ENCODE data around the gene PLCB1.

Gene PLCB1

GRCh38 chr20:8796088-8796660 is 664.1 kb downstream of the PLCB1 start:
- Histone ChIP-seq H3K4me2 (ENCODE audit: low read length) (no peak overlapping the region), H3K4me3 (ENCODE audit: low read length) (no peak overlapping the region), H3K27ac (ENCODE audit: low read depth, low read length) (no peak overlapping the region), H4K20me1 (ENCODE audit: control insufficient read depth, insufficient read depth, low read depth, low read length) (no peaks in the 10 kb centered on the region), H3K9me3 (ENCODE audit: control insufficient read depth, insufficient read depth, low read length) (no peaks in the 10 kb centered on the region), H3K4me1 (ENCODE audit: control insufficient read depth, low read length) (no peaks in the 10 kb centered on the region), H3K79me2 (ENCODE audit: control insufficient read depth, low read length) (no peaks in the 10 kb centered on the region), H3K36me3 (ENCODE audit: control insufficient read depth, low read length) (no peaks in the 10 kb centered on the region), H3K27me3 (ENCODE audit: control insufficient read depth, low read length) (no peaks in the 10 kb centered on the region), H3K9me2 (replicated peaks; ENCODE audit: control insufficient read depth, low read length) (no peaks in the 10 kb centered on the region; the same call in 1 of the 2 replicates), H3F3A (ENCODE audit: control insufficient read depth, insufficient read depth) (no peaks in the 10 kb centered on the region)
- no peak for TF ChIP-seq CTCF (IDR thresholded peaks at IDR 0.05; ENCODE audit: low read depth, low read length, poor library complexity, severe bottlenecking)
- no peak for TF ChIP-seq EZH2phosphoT487 (IDR thresholded peaks at IDR 0.05; ENCODE audit: borderline replicate concordance, low read length)

- no peaks in the 10 kb centered on the region for H3K36me3 ChIP-seq (ENCODE audit: control insufficient read depth, low read length)
- H3K9me3 ChIP-seq (ENCODE audit: control insufficient read depth, insufficient read depth, low read length), result no peaks in the 10 kb centered on the region
- no peaks in the 10 kb centered on the region for H3K79me2 ChIP-seq (ENCODE audit: control insufficient read depth, low read length)
- TF ChIP-seq CTCF (IDR thresholded peaks at IDR 0.05; ENCODE audit: low read depth, low read length, poor library complexity, severe bottlenecking), result no peak
- no peak for TF ChIP-seq EZH2phosphoT487 (IDR thresholded peaks at IDR 0.05; ENCODE audit: borderline replicate concordance, low read length)
- no peak overlapping the region for H3K4me3 ChIP-seq (ENCODE audit: low read length)
- H3F3A ChIP-seq (ENCODE audit: control insufficient read depth, insufficient read depth), result no peaks in the 10 kb centered on the region
- no peak overlapping the region for H3K4me2 ChIP-seq (ENCODE audit: low read length)
- H3K4me1 ChIP-seq (ENCODE audit: control insufficient read depth, low read length), result no peaks in the 10 kb centered on the region
- no peaks in the 10 kb centered on the region; the same call in 1 of the 2 replicates for H3K9me2 ChIP-seq (replicated peaks; ENCODE audit: control insufficient read depth, low read length)
- H3K27ac ChIP-seq (ENCODE audit: low read depth, low read length), result no peak overlapping the region
- H3K27me3 ChIP-seq (ENCODE audit: control insufficient read depth, low read length), result no peaks in the 10 kb centered on the region
- no peaks in the 10 kb centered on the region for H4K20me1 ChIP-seq (ENCODE audit: control insufficient read depth, insufficient read depth, low read depth, low read length)
Observed at GRCh38 chr20:8798505-8798904, 666.4 kb downstream of the PLCB1 start.

DNA sequence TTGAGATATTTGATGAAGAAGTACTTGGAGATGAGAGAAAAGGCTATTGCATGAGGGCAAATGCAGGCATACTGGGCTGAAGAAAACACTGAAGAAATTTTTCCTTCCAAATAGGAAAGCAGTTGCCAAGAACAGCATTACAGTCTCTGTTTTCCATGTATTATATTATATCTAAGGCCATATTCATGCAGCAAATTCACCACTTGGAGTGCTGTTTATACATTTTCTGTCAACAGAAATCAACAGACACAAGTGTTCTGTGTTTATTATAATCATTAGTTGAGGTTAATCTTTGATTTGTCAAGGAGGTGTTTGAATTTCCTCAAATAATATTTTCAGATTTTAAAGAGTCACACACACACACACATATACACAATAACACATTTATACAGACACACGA is 668.0 kb downstream of the PLCB1 start:
- Histone ChIP-seq H3K4me3 (ENCODE audit: low read length) (no peak overlapping the region), H3K4me2 (ENCODE audit: low read length) (no peak overlapping the region), H4K20me1 (ENCODE audit: control insufficient read depth, insufficient read depth, low read depth, low read length) (no peaks in the 10 kb centered on the region), H3K4me1 (ENCODE audit: control insufficient read depth, low read length) (no peaks in the 10 kb centered on the region), H3K27ac (ENCODE audit: low read depth, low read length) (no peak overlapping the region), H3K9me2 (replicated peaks; ENCODE audit: control insufficient read depth, low read length) (no peaks in the 10 kb centered on the region; the same call in 1 of the 2 replicates), H3K36me3 (ENCODE audit: control insufficient read depth, low read length) (no peaks in the 10 kb centered on the region), H3K9me3 (ENCODE audit: control insufficient read depth, insufficient read depth, low read length) (no peaks in the 10 kb centered on the region), H3K27me3 (ENCODE audit: control insufficient read depth, low read length) (no peaks in the 10 kb centered on the region), H3K79me2 (ENCODE audit: control insufficient read depth, low read length) (no peaks in the 10 kb centered on the region), H3F3A (ENCODE audit: control insufficient read depth, insufficient read depth) (no peaks in the 10 kb centered on the region)
- TF ChIP-seq CTCF (IDR thresholded peaks at IDR 0.05; ENCODE audit: low read depth, low read length, poor library complexity, severe bottlenecking), result peak; percentile 10
- no peak for TF ChIP-seq EZH2phosphoT487 (IDR thresholded peaks at IDR 0.05; ENCODE audit: borderline replicate concordance, low read length)
